ENCODE results near the gene GFER. TPM values are rescaled to one million over a fixed set of nuclear protein-coding genes. Genes with fewer than 3 reads are reported as not detected.
"Not testable (repeated sequence)": the region's sequence is repeated elsewhere in the genome, so short reads cannot be mapped to it uniquely, and the experiment has no call there.

The GFER gene
- 10 to 100 TPM in 1 of 2 donors, 1 to 10 TPM in 1; 7.2 to 24.3 TPM for total RNA-seq
- 10 to 100 TPM; 34.0 to 36.1 TPM for polyA plus RNA-seq (ENCODE audit: insufficient read length in 2 of 2)
- long read RNA-seq, donor 1, transcript GFER-201 (3 exons, 2,345 nt), result major isoform, 15 of 20 reads
- long read RNA-seq, donor 1, partial matches to known transcripts, result 0 of 20 reads
- long read RNA-seq, donor 1, other reads (novel, unspliced or antisense), result 0 of 20 reads
- long read RNA-seq, donor 2, partial matches to known transcripts, result 0 of 11 reads
- long read RNA-seq, donor 2, other reads (novel, unspliced or antisense), result 0 of 11 reads
- long read RNA-seq, donor 3, partial matches to known transcripts, result 0 of 8 reads
- long read RNA-seq, donor 3, other reads (novel, unspliced or antisense), result 0 of 8 reads
- long read RNA-seq, donor 4, transcript GFER-201 (3 exons, 2,345 nt), result major isoform, 19 of 33 reads
- long read RNA-seq, donor 4, transcript GFER-202 (2 exons, 482 nt), result minor isoform, 6 of 33 reads
- long read RNA-seq, donor 4, transcript GFER-203 (2 exons, 1,365 nt), result minor isoform, 8 of 33 reads
- long read RNA-seq, donor 4, partial matches to known transcripts, result 0 of 33 reads
- long read RNA-seq, donor 4, other reads (novel, unspliced or antisense), result 0 of 33 reads

- peaks cover 46% of the 10 kb centered on the region for H3K36me3 ChIP-seq (ENCODE audit: control insufficient read depth, insufficient read depth, low read length)
- DNase-seq (ENCODE audit: low read depth in 4 of 6, low spot score in 6 of 6), result peak; percentile 79 to 96 (median 86)
- peak within 1 kb of the TSS; percentile 80 for H3K27ac ChIP-seq (ENCODE audit: low read depth, low read length)
- WGBS (ENCODE audit: insufficient coverage), result under 1% methylated on average over 109 of the region's 109 CpGs
- no peaks in the 10 kb centered on the region for H3K9me3 ChIP-seq (ENCODE audit: control insufficient read depth, insufficient read depth, low read length)
- H3K4me3 ChIP-seq (ENCODE audit: low read depth, low read length), result peak within 1 kb of the TSS; percentile 61
- peaks cover 64% of the 10 kb centered on the region for H3K4me1 ChIP-seq (ENCODE audit: control insufficient read depth, insufficient read depth, low read length)
- peaks cover 31% of the 10 kb centered on the region for H3K27me3 ChIP-seq (ENCODE audit: control insufficient read depth, insufficient read depth, low read length)
Observed at GRCh38 chr16:1983544-1984346, at the start of gene GFER. Gene GFER, plus strand, starts transcription at chr16:1984193. Its CDS starts 26 bp downstream, at chr16:1984219.

- no peak for DNase-seq (ENCODE audit: low read depth in 4 of 6, low spot score in 6 of 6)
- Histone ChIP-seq H3K27ac (ENCODE audit: low read depth, low read length) (no peak overlapping the region), H3K4me3 (ENCODE audit: low read depth, low read length) (no peak overlapping the region), H3K9me3 (ENCODE audit: control insufficient read depth, insufficient read depth, low read length) (no peaks in the 10 kb centered on the region), H3K4me1 (ENCODE audit: control insufficient read depth, insufficient read depth, low read length) (peaks cover 8% of the 10 kb centered on the region), H3K36me3 (ENCODE audit: control insufficient read depth, insufficient read depth, low read length) (peaks cover 41% of the 10 kb centered on the region), H3K27me3 (ENCODE audit: control insufficient read depth, insufficient read depth, low read length) (no peaks in the 10 kb centered on the region)
- WGBS (ENCODE audit: insufficient coverage), result 93% methylated on average over 5 of the region's 11 CpGs
Observed at GRCh38 chr16:1936945-1937479, 47.0 kb upstream of the GFER start.

- Histone ChIP-seq H3K36me3 (ENCODE audit: control insufficient read depth, insufficient read depth, low read length) (peaks cover 41% of the 10 kb centered on the region), H3K4me3 (ENCODE audit: low read depth, low read length) (no peak overlapping the region), H3K27me3 (ENCODE audit: control insufficient read depth, insufficient read depth, low read length) (no peaks in the 10 kb centered on the region), H3K27ac (ENCODE audit: low read depth, low read length) (no peak overlapping the region), H3K9me3 (ENCODE audit: control insufficient read depth, insufficient read depth, low read length) (no peaks in the 10 kb centered on the region), H3K4me1 (ENCODE audit: control insufficient read depth, insufficient read depth, low read length) (peaks cover 18% of the 10 kb centered on the region)
- 96% methylated on average over 9 of the region's 10 CpGs for WGBS (ENCODE audit: insufficient coverage)
- no peak for DNase-seq (ENCODE audit: low read depth in 4 of 6, low spot score in 6 of 6)
Observed at GRCh38 chr16:1938316-1938715, 45.7 kb upstream of the GFER start.

GRCh38 chr16:1938910-1939309 is 45.1 kb upstream of the GFER start:
- Histone ChIP-seq H3K36me3 (ENCODE audit: control insufficient read depth, insufficient read depth, low read length) (peaks cover 41% of the 10 kb centered on the region), H3K27me3 (ENCODE audit: control insufficient read depth, insufficient read depth, low read length) (no peaks in the 10 kb centered on the region), H3K9me3 (ENCODE audit: control insufficient read depth, insufficient read depth, low read length) (no peaks in the 10 kb centered on the region)

GRCh38 chr16:1939833-1940232 is 44.2 kb upstream of the GFER start:
- not testable (repeated sequence) for DNase-seq (ENCODE audit: low read depth in 4 of 6, low spot score in 6 of 6); H3K27ac ChIP-seq (ENCODE audit: low read depth, low read length); H3K4me3 ChIP-seq (ENCODE audit: low read depth, low read length); H3K9me3 ChIP-seq (ENCODE audit: control insufficient read depth, insufficient read depth, low read length); H3K27me3 ChIP-seq (ENCODE audit: control insufficient read depth, insufficient read depth, low read length)
- peaks cover 41% of the 10 kb centered on the region for H3K36me3 ChIP-seq (ENCODE audit: control insufficient read depth, insufficient read depth, low read length)
- WGBS (ENCODE audit: insufficient coverage), result 97% methylated on average over 7 of the region's 8 CpGs
- H3K4me1 ChIP-seq (ENCODE audit: control insufficient read depth, insufficient read depth, low read length), result peaks cover 23% of the 10 kb centered on the region

More at GRCh38 chr16:1938910-1939309, 45.1 kb upstream of the GFER start:
- no peak overlapping the region for H3K4me3 ChIP-seq (ENCODE audit: low read depth, low read length)
- 98% methylated on average over 17 of the region's 17 CpGs for WGBS (ENCODE audit: insufficient coverage)
- no peak overlapping the region for H3K27ac ChIP-seq (ENCODE audit: low read depth, low read length)
- no peak for DNase-seq (ENCODE audit: low read depth in 4 of 6, low spot score in 6 of 6)
- H3K4me1 ChIP-seq (ENCODE audit: control insufficient read depth, insufficient read depth, low read length), result peaks cover 23% of the 10 kb centered on the region

- no peaks in the 10 kb centered on the region for H3K9me3 ChIP-seq (ENCODE audit: control insufficient read depth, insufficient read depth, low read length)
- no peak overlapping the region for H3K27ac ChIP-seq (ENCODE audit: low read depth, low read length)
- 95% methylated on average over 22 of the region's 23 CpGs for WGBS (ENCODE audit: insufficient coverage)
- H3K4me3 ChIP-seq (ENCODE audit: low read depth, low read length), result no peak overlapping the region
- H3K4me1 ChIP-seq (ENCODE audit: control insufficient read depth, insufficient read depth, low read length), result peaks cover 23% of the 10 kb centered on the region
- no peak for DNase-seq (ENCODE audit: low read depth in 4 of 6, low spot score in 6 of 6)
- peaks cover 41% of the 10 kb centered on the region for H3K36me3 ChIP-seq (ENCODE audit: control insufficient read depth, insufficient read depth, low read length)
- H3K27me3 ChIP-seq (ENCODE audit: control insufficient read depth, insufficient read depth, low read length), result no peaks in the 10 kb centered on the region
Observed at GRCh38 chr16:1940273-1941161, 43.5 kb upstream of the GFER start.

- Histone ChIP-seq H3K4me3 (ENCODE audit: low read depth, low read length) (no peak overlapping the region), H3K27me3 (ENCODE audit: control insufficient read depth, insufficient read depth, low read length) (no peaks in the 10 kb centered on the region), H3K36me3 (ENCODE audit: control insufficient read depth, insufficient read depth, low read length) (peaks cover 41% of the 10 kb centered on the region), H3K4me1 (ENCODE audit: control insufficient read depth, insufficient read depth, low read length) (peaks cover 23% of the 10 kb centered on the region), H3K9me3 (ENCODE audit: control insufficient read depth, insufficient read depth, low read length) (no peaks in the 10 kb centered on the region), H3K27ac (ENCODE audit: low read depth, low read length) (no peak overlapping the region)
- DNase-seq (ENCODE audit: low read depth in 4 of 6, low spot score in 6 of 6), result no peak
- 70% methylated on average over 23 of the region's 30 CpGs for WGBS (ENCODE audit: insufficient coverage)
Observed at GRCh38 chr16:1941162-1942046, 42.6 kb upstream of the GFER start.

- no peak for DNase-seq (ENCODE audit: low read depth in 4 of 6, low spot score in 6 of 6)
- Histone ChIP-seq H3K27ac (ENCODE audit: low read depth, low read length) (no peak overlapping the region), H3K4me1 (ENCODE audit: control insufficient read depth, insufficient read depth, low read length) (peaks cover 23% of the 10 kb centered on the region), H3K9me3 (ENCODE audit: control insufficient read depth, insufficient read depth, low read length) (no peaks in the 10 kb centered on the region), H3K4me3 (ENCODE audit: low read depth, low read length) (peak overlapping the region; percentile 84), H3K36me3 (ENCODE audit: control insufficient read depth, insufficient read depth, low read length) (peaks cover 37% of the 10 kb centered on the region), H3K27me3 (ENCODE audit: control insufficient read depth, insufficient read depth, low read length) (no peaks in the 10 kb centered on the region)
- 66% methylated on average over 7 of the region's 17 CpGs for WGBS (ENCODE audit: insufficient coverage)
Observed at GRCh38 chr16:1942047-1942809, 41.8 kb upstream of the GFER start.

Data from spinal cord (tissue), 10 donors.